HepG2 (cell line): ENCODE measurements around the gene C6orf136. TPM values are rescaled to one million over a fixed set of nuclear protein-coding genes. Genes with fewer than 3 reads are reported as not detected.
A peak's percentile ranks its signal among the peaks of the same experiment; 100 is the strongest.

ENCODE experiments used
- ATAC-seq: fragments of 200-7000 bp; cut with Tn5 transposase; 3 replicates; pipeline ENCODE4 v1.9.1; 2020; ENCODE audit warnings: mild to moderate bottlenecking, moderate library complexity
- BruUV-seq: library from RNA; stranded (reverse); fragments of 400-500 nt; replicated peaks from 2 replicates; lab custom pipeline; 2021; lab: Mats Ljungman, UMichigan
- CTCF ChIA-PET: fragments of 300-600 bp; formaldehyde crosslinking; extraction: SDS; loops from one replicate; lab custom pipeline; 2021; ENCODE audit warnings: low total read pairs, inconsistent platforms, low intra/inter-chr PET ratio; lab: Yijun Ruan, JAX
- POLR2A ChIA-PET: fragments of 350-600 bp; sonication (Branson Sonifier 250); formaldehyde crosslinking; loops from one replicate; lab custom pipeline; 2020; ENCODE audit warnings: antibody characterized with exemption, inconsistent platforms; lab: Yijun Ruan, JAX
- DNase-seq: peaks from one replicate; pipeline ENCODE4 v3.0.0-alpha.2; 2015; ENCODE audit warnings: low spot score
- FAIRE-seq: peaks from 3 replicates; lab custom pipeline; 2011; peaks lifted over from hg19 to GRCh38; lab: Jason Lieb, UNC
- H2AFZ ChIP-seq: one replicate; pipeline ENCODE4 v1.6.1; 2011; ENCODE audit warnings: low read length, inconsistent platforms
- H3K27ac ChIP-seq: fragments of 300-600 bp; 3 replicates; pipeline ENCODE4 v1.8.0; 2011; ENCODE audit warnings: mixed run types, mild to moderate bottlenecking, mixed read lengths, low read length, inconsistent platforms; ENCODE audit not compliant: insufficient read depth; ENCODE audit errors: extremely low read length
- H3K27me3 ChIP-seq, 2 experiments: fragments of 200-600 bp in 1 of 2; 2 replicates in 1 of 2; 3 replicates in 1 of 2; pipeline versions ENCODE4 v1.6.0 to v1.8.0; 2011; ENCODE audit warnings: low read length in 2 of 2, mild to moderate bottlenecking in 2 of 2, moderate library complexity in 2 of 2, inconsistent platforms in 1 of 2; ENCODE audit not compliant: insufficient read depth in 2 of 2, control insufficient read depth in 1 of 2
- H3K36me3 ChIP-seq, 2 experiments: fragments of 200-600 bp in 1 of 2; replicated peaks in 1 of 2; 2 replicates in 1 of 2; 3 replicates in 1 of 2; pipeline versions ENCODE4 v1.5.1 to v1.8.0; 2011; ENCODE audit warnings: low read length in 2 of 2, inconsistent platforms in 1 of 2; ENCODE audit not compliant: insufficient read depth in 2 of 2, control insufficient read depth in 1 of 2
- H3K4me1 ChIP-seq: 2 replicates; pipeline ENCODE4 v1.5.1; 2012; ENCODE audit warnings: low read length, inconsistent platforms; ENCODE audit not compliant: insufficient read depth
- H3K4me2 ChIP-seq: 2 replicates; pipeline ENCODE4 v1.6.0; 2011; ENCODE audit warnings: low read depth, low read length, inconsistent platforms
- H3K4me3 ChIP-seq, 3 experiments: fragments of 200-600 bp in 1 of 3; sonication (generic), shearing (Covaris generic) in 1 of 3; replicated peaks in 1 of 3; 2 replicates each; pipeline ENCODE4 v1.5.1; 2011 to 2016; ENCODE audit warnings: low read length in 3 of 3, inconsistent platforms in 2 of 3, low read depth in 2 of 3, mild to moderate bottlenecking in 2 of 3, control low read depth in 1 of 3, mixed read lengths in 1 of 3; ENCODE audit not compliant: insufficient read depth in 1 of 3
- H3K79me2 ChIP-seq: one replicate; pipeline ENCODE4 v1.6.1; 2011; ENCODE audit warnings: low read length, inconsistent platforms; ENCODE audit not compliant: insufficient read depth
- H3K9ac ChIP-seq: 2 replicates; pipeline ENCODE4 v1.6.0; 2011; ENCODE audit warnings: mild to moderate bottlenecking, low read depth, low read length, inconsistent platforms; ENCODE audit not compliant: insufficient read depth
- H3K9me3 ChIP-seq: 2 replicates; pipeline ENCODE4 v1.5.1; 2012; ENCODE audit warnings: mild to moderate bottlenecking, low read length
- H4K20me1 ChIP-seq: 2 replicates; pipeline ENCODE4 v1.6.0; 2011; ENCODE audit warnings: inconsistent platforms, mild to moderate bottlenecking, low read length, moderate library complexity; ENCODE audit not compliant: insufficient read depth
- ARNT2 ChIP-seq: sonication (generic); formaldehyde crosslinking; IDR thresholded peaks from 2 replicates; pipeline ENCODE4 v1.8.0; 2022; ENCODE audit warnings: mild to moderate bottlenecking, low read depth, missing genetic modification reagents, moderate library complexity
- BRCA1 ChIP-seq: sonication (generic); formaldehyde crosslinking; IDR thresholded peaks from 2 replicates; pipeline ENCODE4 v1.4.0; 2020; ENCODE audit warnings: missing genetic modification reagents
- GATAD2A ChIP-seq: IDR thresholded peaks from 2 replicates; pipeline ENCODE4 v1.6.1; 2016
- HES4 ChIP-seq: sonication (generic); formaldehyde crosslinking; IDR thresholded peaks from 2 replicates; pipeline ENCODE4 v1.9.0; 2021; ENCODE audit warnings: mild to moderate bottlenecking, missing genetic modification reagents, borderline replicate concordance
- IKZF1 ChIP-seq: fragments of 450-650 bp; IDR thresholded peaks from 2 replicates; pipeline ENCODE4 v1.7.1; 2016
- MXI1 ChIP-seq: IDR thresholded peaks from 3 replicates; pipeline ENCODE4 v1.6.1; 2012; ENCODE audit warnings: low read depth, low read length, inconsistent platforms, borderline replicate concordance
- POLR2A ChIP-seq, 2 experiments: IDR thresholded peaks; 2 replicates each; pipeline ENCODE4 v1.6.1; 2011; ENCODE audit warnings: low read depth in 2 of 2, low read length in 2 of 2, mild to moderate bottlenecking in 1 of 2, moderate library complexity in 1 of 2; ENCODE audit not compliant: insufficient read depth in 1 of 2
- PPARG ChIP-seq: conservative IDR thresholded peaks from 2 replicates; pipeline ENCODE4 v1.6.1; 2016; ENCODE audit warnings: missing biosample characterization, missing genetic modification reagents
- PRMT3 ChIP-seq: sonication (generic); formaldehyde crosslinking; IDR thresholded peaks from 2 replicates; pipeline ENCODE4 v1.8.1; 2022; ENCODE audit warnings: low read depth, mild to moderate bottlenecking, moderate library complexity, missing genetic modification reagents, borderline replicate concordance
- RBM22 ChIP-seq: fragments of 200-400 bp; formaldehyde crosslinking; optimal IDR thresholded peaks from 2 replicates; pipeline ENCODE3; 2017; ENCODE audit warnings: mild to moderate bottlenecking, low read length, moderate library complexity
- ZFP1 ChIP-seq: IDR thresholded peaks from 2 replicates; pipeline ENCODE4 v1.6.1; 2016
- ZNF558 ChIP-seq: sonication (generic); formaldehyde crosslinking; IDR thresholded peaks from 2 replicates; pipeline ENCODE4 v1.9.0; 2022; ENCODE audit warnings: mild to moderate bottlenecking, missing genetic modification reagents, borderline replicate concordance
- ZSCAN29 ChIP-seq: sonication (generic); formaldehyde crosslinking; conservative IDR thresholded peaks from 2 replicates; pipeline ENCODE4 v1.4.0; 2020; ENCODE audit warnings: mild to moderate bottlenecking, missing genetic modification reagents
- WGBS: methylation state at CpG from one replicate; pipeline ENCODE4 v1.1.6; 2017; ENCODE audit warnings: low lambda C conversion rate; 5-methylcytosine and 5-hydroxymethylcytosine counted together
- in situ Hi-C: cut with HindIII; loops from 2 replicates; pipeline ENCODE4 v1.10.0; 2017; ENCODE audit warnings: low pct_unique_long_range_greater_than_20kb; ENCODE audit not compliant: extremely low pct_ligation_motif_present
- intact Hi-C: fragments of 100-400 bp; cut with micrococcal nuclease; formaldehyde crosslinking; loops from one replicate; pipeline ENCODE4 v1.10.0; 2022; ENCODE audit not compliant: unreplicated experiment
- polyA plus RNA-seq, 8 experiments: library from polyadenylated mRNA; depleted of rRNA in 3 of 8; stranded (reverse) in 7 of 8; unstranded in 1 of 8; fragments of >200 nt; fragmentation: Illumina TruSeq in 4 of 8; extraction: Trizol in 4 of 8; gene quantifications; 2 replicates each; pipeline versions ENCODE4 v1.2.1 to v1.2.3, GENCODE V29; 2011 to 2016; ENCODE audit warnings: low read depth in 4 of 8, missing spikeins in 1 of 8, mixed read lengths in 1 of 8; ENCODE audit not compliant: insufficient read depth in 1 of 8
- total RNA-seq, 5 experiments: library from RNA; depleted of rRNA; stranded (reverse); fragments of >200 nt; fragmentation: Illumina TruSeq; extraction: Trizol; gene quantifications; 2 replicates each; pipeline ENCODE4 v1.2.3, GENCODE V29; 2016; ENCODE audit warnings: low read depth in 1 of 5
- TF ChIP-seq, protein P1 (sequence below): sonication (generic); formaldehyde crosslinking; IDR thresholded peaks from 2 replicates; pipeline ENCODE4 v1.5.0; 2020; ENCODE audit warnings: missing genetic modification reagents
- TF ChIP-seq, protein P2 (sequence below): sonication (generic); formaldehyde crosslinking; IDR thresholded peaks from 2 replicates; pipeline ENCODE4 v1.8.1; 2023; ENCODE audit warnings: mild to moderate bottlenecking, missing genetic modification reagents

C6orf136 gene
- total and polyA plus RNA-seq, 2 of the 13 experiments (the other 11 are each of a cell fraction or from before 2014, with no cell fraction given), result 12.0 to 26.2 TPM

DNA sequence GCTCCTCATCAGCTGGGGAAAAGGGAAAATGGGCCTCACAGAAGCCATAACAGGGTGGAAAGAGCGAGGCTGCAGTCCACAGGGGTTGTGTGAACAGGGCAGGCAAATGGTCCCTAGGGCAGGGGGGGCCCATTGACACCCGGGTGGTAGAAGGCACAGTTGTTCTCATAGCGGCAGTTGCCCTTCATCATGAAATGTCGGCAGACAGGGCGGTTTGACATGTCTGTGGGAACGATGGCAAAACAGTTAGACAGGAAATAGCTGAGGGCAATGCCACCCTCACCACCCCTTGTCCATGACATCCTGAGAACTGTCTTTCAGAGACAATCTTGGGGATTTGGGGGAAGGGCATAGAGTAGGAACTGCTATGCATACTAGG, 45.5 kb upstream of the C6orf136 start (continued):
- TF ChIP-seq, protein P1, sequence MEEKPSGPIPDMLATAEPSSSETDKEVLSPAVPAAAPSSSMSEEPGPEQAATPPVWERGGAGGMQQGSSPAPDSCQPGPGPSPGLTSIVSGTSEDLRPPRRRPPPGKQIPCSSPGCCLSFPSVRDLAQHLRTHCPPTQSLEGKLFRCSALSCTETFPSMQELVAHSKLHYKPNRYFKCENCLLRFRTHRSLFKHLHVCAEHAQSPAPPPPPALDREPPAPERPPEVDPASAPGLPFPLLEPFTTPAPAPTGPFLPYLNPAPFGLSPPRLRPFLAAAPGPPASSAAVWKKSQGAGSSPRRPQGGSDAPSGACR, result no peak
- TF ChIP-seq HES4 (CRISPR knock-in tag) (no peak), POLR2A (IDR thresholded peaks at IDR 0.05; ENCODE audit: insufficient read depth in 1 of 2, low read depth in 2 of 2, low read length in 2 of 2) (peak in 1 of 2 experiments; percentile 55; a peak in 1 of 4 replicates), ZSCAN29 (CRISPR knock-in tag) (no peak), ZFP1 (CRISPR knock-in tag) (no peak), PPARG (no peak), RBM22 (peak; percentile 36), MXI1 (no peak), IKZF1 (no peak), ARNT2 (CRISPR knock-in tag) (no peak)

DNA sequence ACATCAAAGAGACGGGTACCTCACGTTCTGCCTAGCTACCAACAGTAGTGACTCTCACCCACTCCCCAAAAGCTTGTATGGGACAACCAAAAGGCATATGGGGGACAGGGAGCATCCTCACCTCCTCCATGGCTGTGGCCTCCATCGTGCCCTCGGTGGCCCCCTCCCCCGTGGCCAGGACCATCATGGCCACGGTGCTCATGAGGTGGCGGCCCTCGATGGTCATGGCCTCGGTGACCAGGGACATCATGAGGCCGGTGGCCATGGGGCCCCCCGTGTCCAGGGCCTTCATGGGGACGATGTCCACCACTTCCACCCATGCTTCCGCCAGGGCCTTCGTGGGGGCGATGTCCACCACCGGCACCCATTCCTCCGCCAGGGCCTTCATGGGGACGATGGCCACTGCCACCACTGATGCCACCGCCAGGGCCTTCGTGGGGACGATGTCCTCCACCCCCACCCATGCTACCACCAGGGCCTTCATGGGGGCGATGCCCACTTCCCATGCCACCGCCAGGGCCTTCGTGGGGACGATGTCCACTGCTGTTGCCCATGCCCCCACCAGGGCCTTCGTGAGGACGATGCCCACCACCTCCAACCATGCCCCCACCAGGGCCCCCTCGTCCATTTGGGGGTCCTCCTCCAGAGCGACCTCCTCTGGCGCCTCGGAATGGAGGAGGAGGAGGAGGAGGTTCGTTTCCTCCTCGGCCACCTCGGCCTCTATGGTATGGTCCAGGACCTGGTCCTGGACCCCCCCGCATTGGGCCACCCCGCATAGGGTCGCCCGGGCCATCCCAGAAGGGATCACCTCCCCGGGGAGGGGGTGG, 44.9 kb upstream of the C6orf136 start:
- Histone ChIP-seq H4K20me1 (no peaks in the 10 kb centered on the region), H3K9me3 (no peaks in the 10 kb centered on the region), H3K27ac (no peak overlapping the region), H3K4me3 (no peak overlapping the region), H3K4me2 (no peak overlapping the region), H3K79me2 (no peaks in the 10 kb centered on the region), H2AFZ (no peak overlapping the region), H3K27me3 (no peaks in the 10 kb centered on the region), H3K4me1 (no peaks in the 10 kb centered on the region), H3K36me3 (peaks cover 48 to 58% of the 10 kb centered on the region in 2 experiments), H3K9ac (no peak overlapping the region)
- DNase-seq (no peak), ATAC-seq (peak; percentile 2), FAIRE-seq (no peak)
- ChIA-PET CTCF (no interaction called here), POLR2A (interaction anchor here (1.2 to 10.8 kb wide), 6 partner anchors 8 to 71 kb away, joined by 3 to 172 read pairs (median 4); partner anchors contain the start of genes ABCF1 and DHX16)
- WGBS, result 96% methylated on average over 37 of the region's 39 CpGs
- no TSS peak for BruUV-seq
- intact Hi-C loops (no loop called here), in situ Hi-C loops (loop anchor here (5.0 kb wide), 1 partner anchor 120 kb away; no protein-coding TSS in a partner anchor)
- TF ChIP-seq BRCA1 (CRISPR knock-in tag) (no peak), PRMT3 (CRISPR knock-in tag) (no peak), GATAD2A (CRISPR knock-in tag) (no peak), ZNF558 (CRISPR knock-in tag) (no peak)
- TF ChIP-seq, protein P2, sequence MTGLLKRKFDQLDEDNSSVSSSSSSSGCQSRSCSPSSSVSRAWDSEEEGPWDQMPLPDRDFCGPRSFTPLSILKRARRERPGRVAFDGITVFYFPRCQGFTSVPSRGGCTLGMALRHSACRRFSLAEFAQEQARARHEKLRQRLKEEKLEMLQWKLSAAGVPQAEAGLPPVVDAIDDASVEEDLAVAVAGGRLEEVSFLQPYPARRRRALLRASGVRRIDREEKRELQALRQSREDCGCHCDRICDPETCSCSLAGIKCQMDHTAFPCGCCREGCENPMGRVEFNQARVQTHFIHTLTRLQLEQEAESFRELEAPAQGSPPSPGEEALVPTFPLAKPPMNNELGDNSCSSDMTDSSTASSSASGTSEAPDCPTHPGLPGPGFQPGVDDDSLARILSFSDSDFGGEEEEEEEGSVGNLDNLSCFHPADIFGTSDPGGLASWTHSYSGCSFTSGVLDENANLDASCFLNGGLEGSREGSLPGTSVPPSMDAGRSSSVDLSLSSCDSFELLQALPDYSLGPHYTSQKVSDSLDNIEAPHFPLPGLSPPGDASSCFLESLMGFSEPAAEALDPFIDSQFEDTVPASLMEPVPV (CRISPR knock-in tag), result no peak
